IMR-90 (cell line): ENCODE measurements around the gene UBLCP1. TPM values are rescaled to one million over a fixed set of nuclear protein-coding genes. Genes with fewer than 3 reads are reported as not detected.

Experiments
- ATAC-seq: fragments of 200-7000 bp; cut with Tn5 transposase; 2 replicates; pipeline ENCODE4 v1.9.1; 2020; ENCODE audit warnings: low read depth, mild to moderate bottlenecking, moderate library complexity
- BruUV-seq: library from RNA; stranded (reverse); fragments of 400-500 nt; replicated peaks from 2 replicates; lab custom pipeline; 2021; lab: Mats Ljungman, UMichigan
- CTCF ChIA-PET: fragments of 300-600 bp; formaldehyde crosslinking; extraction: SDS; loops from one replicate; lab custom pipeline; 2021; ENCODE audit warnings: antibody characterized with exemption; lab: Yijun Ruan, JAX
- POLR2A ChIA-PET: fragments of 300-600 bp; sonication (Branson Sonifier 250); formaldehyde crosslinking; loops from one replicate; lab custom pipeline; 2022; ENCODE audit warnings: antibody characterized with exemption; ENCODE audit not compliant: unreplicated experiment; lab: Charles Lee
- DNase-seq: peaks from one replicate; pipeline ENCODE4 v3.0.0; 2013
- H2AFZ ChIP-seq: replicated peaks from 2 replicates; pipeline ENCODE3; 2013; ENCODE audit warnings: low read length, mild to moderate bottlenecking; ENCODE audit not compliant: poor library complexity
- H2AK5ac ChIP-seq: 2 replicates; pipeline ENCODE4 v1.6.1; 2013; ENCODE audit warnings: low read depth, low read length, inconsistent platforms
- H2AK9ac ChIP-seq: replicated peaks from 2 replicates; pipeline ENCODE3; 2013; ENCODE audit warnings: mild to moderate bottlenecking, low read depth, low read length, moderate library complexity; ENCODE audit not compliant: poor library complexity
- H2BK120ac ChIP-seq: 2 replicates; pipeline ENCODE4 v1.6.1; 2013; ENCODE audit warnings: low read depth, low read length, inconsistent platforms
- H2BK15ac ChIP-seq: 3 replicates; pipeline ENCODE4 v1.6.1; 2013; ENCODE audit warnings: low read depth, low read length, inconsistent platforms
- H2BK20ac ChIP-seq: 2 replicates; pipeline ENCODE4 v1.6.1; 2013; ENCODE audit warnings: low read depth, mild to moderate bottlenecking, inconsistent platforms, low read length, moderate library complexity
- H2BK5ac ChIP-seq: 2 replicates; pipeline ENCODE4 v1.6.1; 2013; ENCODE audit warnings: mild to moderate bottlenecking, low read depth, low read length, inconsistent platforms; ENCODE audit not compliant: poor library complexity, severe bottlenecking
- H3K14ac ChIP-seq: replicated peaks from 2 replicates; pipeline ENCODE4 v1.6.1; 2013; ENCODE audit warnings: low read depth, low read length, inconsistent platforms
- H3K18ac ChIP-seq: 2 replicates; pipeline ENCODE4 v1.6.1; 2013; ENCODE audit warnings: low read depth, low read length, control low read depth
- H3K23ac ChIP-seq: 2 replicates; pipeline ENCODE4 v1.6.1; 2013; ENCODE audit warnings: low read depth, low read length, inconsistent platforms
- H3K27ac ChIP-seq: 2 replicates; pipeline ENCODE4 v1.5.1; 2013; ENCODE audit warnings: mild to moderate bottlenecking, control low read depth, low read length; ENCODE audit not compliant: insufficient read depth
- H3K27me3 ChIP-seq: 2 replicates; pipeline ENCODE4 v1.6.1; 2013; ENCODE audit warnings: low read length; ENCODE audit not compliant: control insufficient read depth, insufficient read depth
- H3K36me3 ChIP-seq: 2 replicates; pipeline ENCODE4 v1.6.1; 2013; ENCODE audit warnings: low read length, mixed read lengths; ENCODE audit not compliant: control insufficient read depth, insufficient read depth
- H3K4ac ChIP-seq: 2 replicates; pipeline ENCODE4 v1.6.1; 2013; ENCODE audit warnings: low read depth, low read length, inconsistent platforms
- H3K4me1 ChIP-seq: 2 replicates; pipeline ENCODE4 v1.6.1; 2013; ENCODE audit warnings: low read length, mixed read lengths; ENCODE audit not compliant: control insufficient read depth, insufficient read depth
- H3K4me2 ChIP-seq: 2 replicates; pipeline ENCODE4 v1.6.1; 2013; ENCODE audit warnings: low read depth, mild to moderate bottlenecking, control low read depth, low read length, moderate library complexity
- H3K4me3 ChIP-seq: 2 replicates; pipeline ENCODE4 v1.5.1; 2013; ENCODE audit warnings: low read depth, mild to moderate bottlenecking, control low read depth, low read length, moderate library complexity; ENCODE audit not compliant: insufficient read depth
- H3K56ac ChIP-seq: 2 replicates; pipeline ENCODE4 v1.6.1; 2013; ENCODE audit warnings: low read length, inconsistent platforms; ENCODE audit not compliant: insufficient read depth; ENCODE audit errors: extremely low read depth
- H3K79me1 ChIP-seq, 2 experiments: 2 replicates each; pipeline ENCODE4 v1.6.1; 2013; ENCODE audit warnings: low read length in 2 of 2, inconsistent platforms in 1 of 2, low read depth in 1 of 2
- H3K9ac ChIP-seq: 2 replicates; pipeline ENCODE4 v1.6.1; 2013; ENCODE audit warnings: low read depth, low read length, control low read depth
- H3K9me1 ChIP-seq: 2 replicates; pipeline ENCODE4 v1.6.1; 2013; ENCODE audit warnings: low read length, inconsistent platforms; ENCODE audit not compliant: insufficient read depth
- H3K9me3 ChIP-seq: 2 replicates; pipeline ENCODE4 v1.6.1; 2013; ENCODE audit warnings: low read length; ENCODE audit not compliant: control insufficient read depth, insufficient read depth
- H4K20me1 ChIP-seq: 2 replicates; pipeline ENCODE4 v1.6.1; 2013; ENCODE audit warnings: low read length, inconsistent platforms; ENCODE audit not compliant: insufficient read depth
- H4K5ac ChIP-seq: 2 replicates; pipeline ENCODE4 v1.6.1; 2013; ENCODE audit warnings: mild to moderate bottlenecking, low read depth, low read length, control low read depth
- H4K8ac ChIP-seq, 2 experiments: 2 replicates each; pipeline ENCODE4 v1.6.1; 2013; ENCODE audit warnings: low read depth in 2 of 2, low read length in 2 of 2, control low read depth in 1 of 2, inconsistent platforms in 1 of 2
- H4K91ac ChIP-seq: 2 replicates; pipeline ENCODE4 v1.6.1; 2013; ENCODE audit warnings: low read depth, low read length, inconsistent platforms; ENCODE audit not compliant: insufficient read depth
- CHD1 ChIP-seq: IDR thresholded peaks from 2 replicates; pipeline ENCODE4 v1.6.1; 2012; ENCODE audit warnings: low read depth, low read length, improper control_type of control experiment
- CTCF ChIP-seq: conservative IDR thresholded peaks from 2 replicates; pipeline ENCODE4 v1.5.1; 2012; ENCODE audit warnings: mild to moderate bottlenecking, low read depth, low read length, improper control_type of control experiment
- FOS ChIP-seq: fragments of 150-350 bp; IDR thresholded peaks from 2 replicates; pipeline ENCODE4 v1.6.1; 2016; ENCODE audit warnings: low read depth, low read length
- MAZ ChIP-seq: IDR thresholded peaks from 2 replicates; pipeline ENCODE4 v1.6.1; 2012; ENCODE audit warnings: low read depth, mild to moderate bottlenecking, low read length, improper control_type of control experiment, moderate library complexity, borderline replicate concordance
- MXI1 ChIP-seq: IDR thresholded peaks from 2 replicates; pipeline ENCODE4 v1.6.1; 2012; ENCODE audit warnings: low read depth, mild to moderate bottlenecking, low read length, moderate library complexity, borderline replicate concordance
- NFE2L2 ChIP-seq: fragments of 150-350 bp; IDR thresholded peaks from 2 replicates; pipeline ENCODE4 v1.6.1; 2016; ENCODE audit warnings: low read depth, mild to moderate bottlenecking, low read length
- RCOR1 ChIP-seq: IDR thresholded peaks from 2 replicates; pipeline ENCODE4 v1.6.1; 2012; ENCODE audit warnings: mild to moderate bottlenecking, low read length, improper control_type of control experiment; ENCODE audit not compliant: insufficient replicate concordance
- RFX5 ChIP-seq: IDR thresholded peaks from 2 replicates; pipeline ENCODE4 v1.8.0; 2012; ENCODE audit warnings: low read depth, mild to moderate bottlenecking, low read length, moderate library complexity
- SMC3 ChIP-seq: fragments of 150-350 bp; IDR thresholded peaks from 2 replicates; pipeline ENCODE4 v1.6.1; 2016; ENCODE audit warnings: low read depth, mild to moderate bottlenecking, antibody characterized with exemption, low read length, moderate library complexity
- USF2 ChIP-seq: fragments of 150-350 bp; IDR thresholded peaks from 2 replicates; pipeline ENCODE4 v1.6.1; 2017; ENCODE audit warnings: mild to moderate bottlenecking, antibody characterized with exemption, low read length, low read depth
- WGBS, 2 experiments: methylation state at CpG; one replicate each; pipeline versions ENCODE4 v1.1.5 to v1.1.7; 2013; ENCODE audit warnings: missing lambda C conversion rate in 2 of 2; ENCODE audit not compliant: insufficient read length in 1 of 2; ENCODE audit errors: extremely low coverage in 2 of 2; 5-methylcytosine and 5-hydroxymethylcytosine counted together
- dilution Hi-C: fragments of 300-500 bp; cut with HindIII; formaldehyde crosslinking; loops from one replicate; pipeline ENCODE4 v1.14.3; 2018; ENCODE audit warnings: low sequenced_read_pairs; ENCODE audit not compliant: unreplicated experiment
- in situ Hi-C: fragments of 300-500 bp; cut with MboI; formaldehyde crosslinking; loops from 3 replicates; pipeline ENCODE4 v1.14.3; 2019; ENCODE audit warnings: low sequenced_read_pairs, inconsistent platforms, mixed read lengths
- intact Hi-C: fragments of 100-400 bp; cut with micrococcal nuclease; formaldehyde crosslinking; loops from 2 replicates; pipeline ENCODE4 v1.10.0; 2022
- polyA plus RNA-seq, 3 experiments: library from polyadenylated mRNA; depleted of rRNA; stranded (reverse); fragments of >200 nt; gene quantifications; 2 replicates each; pipeline ENCODE4 v1.2.3, GENCODE V29; 2012; ENCODE audit warnings: low replicate concordance in 1 of 3
- total RNA-seq: library from RNA; depleted of rRNA; stranded (reverse); fragments of >200 nt; gene quantifications from 2 replicates; pipeline ENCODE4 v1.2.3, GENCODE V29; 2012
- TF ChIP-seq, protein P1 (sequence below): fragments of 150-350 bp; IDR thresholded peaks from 2 replicates; pipeline ENCODE4 v1.6.1; 2016; ENCODE audit warnings: low read depth, mild to moderate bottlenecking, low read length, moderate library complexity, borderline replicate concordance

UBLCP1 gene
- total and polyA plus RNA-seq, 2 of the 4 experiments (the other 2 are of a cell fraction) = 11.7 to 17.5 TPM

DNA sequence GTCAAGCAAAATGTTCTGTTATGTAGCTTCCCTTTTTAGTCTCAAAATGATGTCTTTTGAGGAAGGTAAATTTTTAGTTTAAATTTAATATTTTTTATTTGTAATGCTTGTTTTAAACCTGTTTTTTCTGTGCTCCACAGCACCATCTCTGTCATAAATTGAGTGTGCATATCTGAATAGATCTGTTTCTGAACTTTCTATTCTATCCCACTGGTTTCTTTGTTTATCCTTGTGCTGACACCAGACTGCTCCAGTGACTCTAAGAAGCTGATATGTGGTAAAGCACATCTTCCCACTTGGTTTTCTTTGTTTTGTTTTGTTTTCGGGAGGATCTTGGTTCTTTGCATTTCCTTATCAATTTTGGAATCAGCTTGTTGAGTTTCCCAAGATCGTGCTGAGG, 46.6 kb upstream of the UBLCP1 start:
- Histone ChIP-seq H2BK5ac (no peak overlapping the region), H3K18ac (no peak overlapping the region), H3K4ac (no peak overlapping the region), H3K9me3 (no peaks in the 10 kb centered on the region), H3K56ac (no peak overlapping the region), H3K9ac (no peak overlapping the region), H2BK120ac (no peak overlapping the region), H3K36me3 (no peaks in the 10 kb centered on the region), H3K14ac (no peak overlapping the region), H4K8ac (no peak overlapping the region; a peak in 1 of 4 replicates), H4K20me1 (no peaks in the 10 kb centered on the region), H2BK15ac (no peak overlapping the region), H3K27me3 (no peaks in the 10 kb centered on the region), H2AFZ (no peak overlapping the region), H2AK9ac (no peak overlapping the region), H3K27ac (no peak overlapping the region), H2AK5ac (no peak overlapping the region), H4K91ac (no peak overlapping the region), H2BK20ac (no peak overlapping the region), H3K79me1 (no peaks in the 10 kb centered on the region), H4K5ac (no peak overlapping the region), H3K23ac (no peak overlapping the region), H3K4me1 (peaks cover 2% of the 10 kb centered on the region; the same call in 1 of the 2 replicates), H3K9me1 (no peaks in the 10 kb centered on the region), H3K4me2 (no peak overlapping the region), H3K4me3 (no peak overlapping the region)
- intact Hi-C loops = no loop called here
- ATAC-seq (peak; percentile 54; the same call in 1 of the 2 replicates), DNase-seq (no peak)
- POLR2A ChIA-PET = interaction anchor here (0.6 kb wide), 1 partner anchor 705 kb away, joined by 3 read pairs; no protein-coding TSS in a partner anchor
- BruUV-seq = no TSS peak
- TF ChIP-seq RFX5 (no peak), RCOR1 (no peak), MAZ (no peak), CHD1 (no peak), MXI1 (no peak), NFE2L2 (no peak), USF2 (no peak), CTCF (no peak), FOS (no peak), SMC3 (no peak)
- TF ChIP-seq, protein P1, sequence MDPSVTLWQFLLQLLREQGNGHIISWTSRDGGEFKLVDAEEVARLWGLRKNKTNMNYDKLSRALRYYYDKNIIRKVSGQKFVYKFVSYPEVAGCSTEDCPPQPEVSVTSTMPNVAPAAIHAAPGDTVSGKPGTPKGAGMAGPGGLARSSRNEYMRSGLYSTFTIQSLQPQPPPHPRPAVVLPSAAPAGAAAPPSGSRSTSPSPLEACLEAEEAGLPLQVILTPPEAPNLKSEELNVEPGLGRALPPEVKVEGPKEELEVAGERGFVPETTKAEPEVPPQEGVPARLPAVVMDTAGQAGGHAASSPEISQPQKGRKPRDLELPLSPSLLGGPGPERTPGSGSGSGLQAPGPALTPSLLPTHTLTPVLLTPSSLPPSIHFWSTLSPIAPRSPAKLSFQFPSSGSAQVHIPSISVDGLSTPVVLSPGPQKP = no peak
- WGBS, 2 experiments = no CpG with 5 or more reads among the region's 2 CpGs
- dilution Hi-C loops = no loop called here
- CTCF ChIA-PET = interaction anchor here (0.6 to 0.8 kb wide), 2 partner anchors 16 to 53 kb away, joined by 3 read pairs; no protein-coding TSS in a partner anchor
- in situ Hi-C loops = no loop called here
